ENCODE measurements around the gene DEFB123. TPM values are rescaled to one million over a fixed set of nuclear protein-coding genes. Genes with fewer than 3 reads are reported as not detected.
A peak's percentile ranks its signal among the peaks of the same experiment; 100 is the strongest.

The DEFB123 gene
- total and polyA plus RNA-seq, 9 of the 15 experiments (the other 6 are each of a cell fraction or from before 2014, with no cell fraction given): not detected

GRCh38 chr20:31497838-31498540 is 57.6 kb downstream of the DEFB123 start (continued):
- TF ChIP-seq NEUROD1 (IDR thresholded peaks at IDR 0.05; ENCODE audit: borderline replicate concordance, low read depth, low read length, partially characterized antibody) (peak; percentile 96), TFAM (CRISPR knock-in tag; conservative IDR thresholded peaks at IDR 0.05) (no peak), MLLT1 (IDR thresholded peaks at IDR 0.05) (no peak), CHD2 (IDR thresholded peaks at IDR 0.05; ENCODE audit: low read depth, low read length) (no peak), PCBP2 (IDR thresholded peaks at IDR 0.05; ENCODE audit: low read depth, low read length, poor library complexity, severe bottlenecking) (no peak), MXI1 (IDR thresholded peaks at IDR 0.05; ENCODE audit: low read depth, low read length) (peak; percentile 99), BMI1 (IDR thresholded peaks at IDR 0.05; ENCODE audit: low read length) (peak; percentile 97), HDAC3 (IDR thresholded peaks at IDR 0.05; ENCODE audit: borderline replicate concordance, partially characterized antibody) (no peak), RBM22 (IDR thresholded peaks at IDR 0.05; ENCODE audit: low read depth, low read length, poor library complexity, severe bottlenecking) (peak; percentile 27), KAT8 (IDR thresholded peaks at IDR 0.05; ENCODE audit: low read depth) (no peak), NFIX (CRISPR knock-in tag; IDR thresholded peaks at IDR 0.05; ENCODE audit: low read depth) (no peak), BRD9 (IDR thresholded peaks at IDR 0.05; ENCODE audit: low read depth, partially characterized antibody) (no peak)
- TF ChIP-seq, protein P1, sequence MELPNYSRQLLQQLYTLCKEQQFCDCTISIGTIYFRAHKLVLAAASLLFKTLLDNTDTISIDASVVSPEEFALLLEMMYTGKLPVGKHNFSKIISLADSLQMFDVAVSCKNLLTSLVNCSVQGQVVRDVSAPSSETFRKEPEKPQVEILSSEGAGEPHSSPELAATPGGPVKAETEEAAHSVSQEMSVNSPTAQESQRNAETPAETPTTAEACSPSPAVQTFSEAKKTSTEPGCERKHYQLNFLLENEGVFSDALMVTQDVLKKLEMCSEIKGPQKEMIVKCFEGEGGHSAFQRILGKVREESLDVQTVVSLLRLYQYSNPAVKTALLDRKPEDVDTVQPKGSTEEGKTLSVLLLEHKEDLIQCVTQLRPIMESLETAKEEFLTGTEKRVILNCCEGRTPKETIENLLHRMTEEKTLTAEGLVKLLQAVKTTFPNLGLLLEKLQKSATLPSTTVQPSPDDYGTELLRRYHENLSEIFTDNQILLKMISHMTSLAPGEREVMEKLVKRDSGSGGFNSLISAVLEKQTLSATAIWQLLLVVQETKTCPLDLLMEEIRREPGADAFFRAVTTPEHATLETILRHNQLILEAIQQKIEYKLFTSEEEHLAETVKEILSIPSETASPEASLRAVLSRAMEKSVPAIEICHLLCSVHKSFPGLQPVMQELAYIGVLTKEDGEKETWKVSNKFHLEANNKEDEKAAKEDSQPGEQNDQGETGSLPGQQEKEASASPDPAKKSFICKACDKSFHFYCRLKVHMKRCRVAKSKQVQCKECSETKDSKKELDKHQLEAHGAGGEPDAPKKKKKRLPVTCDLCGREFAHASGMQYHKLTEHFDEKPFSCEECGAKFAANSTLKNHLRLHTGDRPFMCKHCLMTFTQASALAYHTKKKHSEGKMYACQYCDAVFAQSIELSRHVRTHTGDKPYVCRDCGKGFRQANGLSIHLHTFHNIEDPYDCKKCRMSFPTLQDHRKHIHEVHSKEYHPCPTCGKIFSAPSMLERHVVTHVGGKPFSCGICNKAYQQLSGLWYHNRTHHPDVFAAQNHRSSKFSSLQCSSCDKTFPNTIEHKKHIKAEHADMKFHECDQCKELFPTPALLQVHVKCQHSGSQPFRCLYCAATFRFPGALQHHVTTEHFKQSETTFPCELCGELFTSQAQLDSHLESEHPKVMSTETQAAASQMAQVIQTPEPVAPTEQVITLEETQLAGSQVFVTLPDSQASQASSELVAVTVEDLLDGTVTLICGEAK (IDR thresholded peaks at IDR 0.05): peak; percentile 81
- TF ChIP-seq, protein P1 (CRISPR knock-in tag; IDR thresholded peaks at IDR 0.05): no peak
- TF ChIP-seq, protein P2, sequence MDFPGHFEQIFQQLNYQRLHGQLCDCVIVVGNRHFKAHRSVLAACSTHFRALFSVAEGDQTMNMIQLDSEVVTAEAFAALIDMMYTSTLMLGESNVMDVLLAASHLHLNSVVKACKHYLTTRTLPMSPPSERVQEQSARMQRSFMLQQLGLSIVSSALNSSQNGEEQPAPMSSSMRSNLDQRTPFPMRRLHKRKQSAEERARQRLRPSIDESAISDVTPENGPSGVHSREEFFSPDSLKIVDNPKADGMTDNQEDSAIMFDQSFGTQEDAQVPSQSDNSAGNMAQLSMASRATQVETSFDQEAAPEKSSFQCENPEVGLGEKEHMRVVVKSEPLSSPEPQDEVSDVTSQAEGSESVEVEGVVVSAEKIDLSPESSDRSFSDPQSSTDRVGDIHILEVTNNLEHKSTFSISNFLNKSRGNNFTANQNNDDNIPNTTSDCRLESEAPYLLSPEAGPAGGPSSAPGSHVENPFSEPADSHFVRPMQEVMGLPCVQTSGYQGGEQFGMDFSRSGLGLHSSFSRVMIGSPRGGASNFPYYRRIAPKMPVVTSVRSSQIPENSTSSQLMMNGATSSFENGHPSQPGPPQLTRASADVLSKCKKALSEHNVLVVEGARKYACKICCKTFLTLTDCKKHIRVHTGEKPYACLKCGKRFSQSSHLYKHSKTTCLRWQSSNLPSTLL (IDR thresholded peaks at IDR 0.05): no peak

All from K562 (cell line).